GM18951 (cell line): ENCODE measurements around the gene NPHS1.
"Not testable (repeated sequence)": the region's sequence is repeated elsewhere in the genome, so short reads cannot be mapped to it uniquely, and the experiment has no call there.

ENCODE experiments used
- POLR2A ChIP-seq: IDR thresholded peaks from 4 replicates; pipeline ENCODE4 v1.6.1; 2011; ENCODE audit warnings: mild to moderate bottlenecking; ENCODE audit not compliant: insufficient read length, insufficient read depth; ENCODE audit errors: extremely low read depth
- in situ Hi-C: fragments of 300-500 bp; cut with MboI; formaldehyde crosslinking; loops from one replicate; pipeline ENCODE4 v1.12.0; 2022; ENCODE audit warnings: low sequenced_read_pairs, mixed read lengths, inconsistent platforms; ENCODE audit not compliant: unreplicated experiment

The NPHS1 gene

DNA sequence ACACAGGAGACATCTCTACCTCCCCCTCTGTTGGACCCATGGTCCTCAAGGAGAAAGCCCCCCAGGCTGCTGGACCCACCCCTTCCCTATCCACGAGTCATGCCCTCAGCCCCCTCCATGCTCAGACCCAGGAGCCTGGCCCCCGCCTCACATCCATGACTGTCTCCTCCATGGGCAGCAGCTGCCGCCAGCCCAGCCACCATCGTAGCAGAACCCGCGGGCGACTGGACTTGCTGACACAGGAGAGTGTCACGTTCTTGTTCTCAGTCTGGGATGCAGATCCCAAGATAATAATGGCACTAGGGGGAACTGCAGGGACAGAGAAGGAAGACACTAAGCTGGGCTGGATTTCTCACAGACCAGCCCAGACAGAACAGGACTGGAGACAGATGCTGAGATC is 3.8 kb downstream of the NPHS1 start:
- in situ Hi-C loops, result no loop called here
- TF ChIP-seq POLR2A, result no peak

DNA sequence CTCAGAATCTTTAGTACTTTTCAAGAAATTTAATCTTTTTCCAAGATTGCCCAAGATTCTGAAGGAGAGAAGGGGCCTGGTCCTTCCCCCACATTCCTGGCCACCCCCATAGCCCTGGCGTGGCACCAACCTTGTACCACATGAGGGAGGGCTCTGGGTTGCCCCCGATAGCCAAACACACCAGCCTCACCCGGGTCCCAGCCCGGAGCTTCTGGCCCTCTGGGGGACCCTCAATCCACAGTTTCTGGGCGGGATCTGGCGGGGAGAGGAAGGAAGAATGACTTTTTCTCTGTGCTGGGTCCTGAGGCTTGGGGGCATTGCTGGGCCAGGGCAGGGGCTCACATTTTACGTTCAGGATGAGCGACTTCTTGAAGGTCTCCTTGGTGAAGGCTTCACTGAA is 4.4 kb downstream of the NPHS1 start:
- in situ Hi-C loops, result no loop called here
- no peak for TF ChIP-seq POLR2A

DNA sequence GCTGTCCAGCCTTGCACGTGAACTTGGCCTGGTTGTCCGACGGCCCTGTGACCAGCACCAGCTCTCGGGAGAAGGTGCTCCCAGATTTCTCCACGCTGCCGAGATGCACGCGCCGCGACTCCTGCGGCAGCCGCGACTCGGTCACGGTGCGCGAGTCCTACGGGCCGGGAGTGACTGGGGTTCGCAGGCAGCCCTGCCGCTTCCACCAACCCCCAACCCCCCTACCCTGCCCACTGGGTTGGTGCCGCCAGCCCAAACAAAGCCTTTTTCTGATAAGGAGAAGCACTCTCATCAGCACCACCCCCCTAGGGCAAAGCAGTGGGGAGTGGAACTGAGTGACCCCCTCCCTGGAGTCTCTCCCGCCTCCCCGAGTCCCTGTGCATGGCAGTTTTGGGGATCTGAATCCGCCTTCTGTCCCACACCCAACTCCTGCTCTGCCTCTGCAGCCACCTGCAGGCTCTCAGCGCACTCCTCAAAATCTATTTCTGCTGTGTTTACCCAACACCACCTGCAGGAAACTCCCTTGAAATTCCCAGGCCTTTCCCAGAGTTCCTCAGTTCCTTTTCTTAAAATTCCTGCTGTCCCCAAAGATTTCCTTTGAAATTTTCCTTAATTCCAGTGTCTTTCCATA is 6.2 kb downstream of the NPHS1 start:
- TF ChIP-seq POLR2A, result no peak
- in situ Hi-C loops, result no loop called here

DNA sequence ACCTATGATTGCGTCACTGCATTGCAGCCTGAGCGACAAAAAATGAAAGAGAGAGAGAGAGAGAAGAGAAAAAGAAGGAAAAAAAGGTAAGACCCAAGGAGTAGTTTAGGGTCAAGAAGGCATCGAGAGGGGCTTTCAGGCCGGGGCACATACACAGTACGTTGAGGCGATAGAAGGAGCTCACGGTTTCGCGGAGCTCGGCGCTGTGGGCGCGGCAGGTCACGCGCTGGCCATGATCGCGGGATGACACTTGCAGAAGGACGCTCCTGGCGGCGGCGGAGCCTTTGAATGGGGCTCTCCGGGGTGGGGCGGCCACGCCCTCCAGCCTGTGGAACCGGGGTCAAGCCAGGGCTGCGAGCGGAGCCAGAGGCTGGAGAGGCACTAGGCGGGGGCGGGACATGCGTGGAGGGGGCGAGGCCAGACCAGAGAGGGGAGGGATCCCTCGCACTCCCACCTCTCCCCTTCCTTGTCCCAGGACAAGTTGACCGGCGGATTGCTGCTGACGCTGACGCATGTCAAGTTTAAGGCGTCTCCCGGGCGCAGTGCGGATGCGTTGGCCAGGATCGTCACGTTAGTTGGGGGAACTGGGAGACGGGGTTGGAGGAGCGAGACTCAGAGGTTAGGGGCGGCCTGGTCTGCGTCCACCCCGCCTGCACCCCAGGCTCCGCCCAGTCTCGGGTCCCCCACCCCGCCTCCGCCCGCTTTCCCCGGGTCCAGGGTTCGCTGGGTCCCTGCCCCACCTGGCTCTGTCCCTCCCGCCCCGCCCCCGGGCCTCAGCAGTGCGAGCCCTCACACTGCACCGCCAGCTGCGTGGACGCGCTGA is 6.9 kb downstream of the NPHS1 start:
- TF ChIP-seq POLR2A, result no peak
- in situ Hi-C loops, result no loop called here

DNA sequence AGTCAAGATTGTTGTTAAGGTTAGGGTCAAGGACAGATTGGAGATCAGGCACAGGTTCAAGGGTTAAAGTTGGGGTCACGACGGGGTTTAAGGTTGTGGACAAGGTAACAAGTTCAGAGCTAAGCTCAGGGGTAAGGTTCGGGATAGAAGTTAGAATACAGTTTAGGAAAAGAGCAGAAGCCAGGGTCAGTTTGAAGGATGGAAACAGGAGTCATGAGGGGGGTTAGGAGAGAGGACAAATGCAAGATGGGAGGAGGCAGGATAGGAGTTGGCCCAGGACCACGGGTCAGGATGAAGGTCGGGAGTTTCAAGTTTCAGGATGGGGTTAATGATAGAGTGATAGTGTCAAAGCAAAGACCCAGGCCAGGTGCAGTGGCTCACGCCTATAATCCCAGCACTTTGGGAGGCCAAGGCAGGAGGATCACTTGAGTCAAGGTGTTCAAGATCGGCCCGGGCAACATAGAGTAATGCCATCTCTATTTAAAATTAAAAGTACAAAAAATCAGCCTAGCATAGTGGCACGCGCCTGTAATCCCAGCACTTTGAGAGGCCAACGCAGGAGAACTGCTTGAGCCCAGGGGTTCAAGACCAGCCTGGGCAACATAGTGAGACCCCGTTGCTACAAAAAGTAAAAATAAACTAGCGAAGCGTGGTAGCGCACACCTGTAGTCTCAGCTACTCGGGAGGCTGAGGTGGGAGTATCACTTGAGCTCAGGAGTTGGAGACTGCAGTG is 7.7 kb downstream of the NPHS1 start:
- in situ Hi-C loops, result no loop called here
- no peak for TF ChIP-seq POLR2A

DNA sequence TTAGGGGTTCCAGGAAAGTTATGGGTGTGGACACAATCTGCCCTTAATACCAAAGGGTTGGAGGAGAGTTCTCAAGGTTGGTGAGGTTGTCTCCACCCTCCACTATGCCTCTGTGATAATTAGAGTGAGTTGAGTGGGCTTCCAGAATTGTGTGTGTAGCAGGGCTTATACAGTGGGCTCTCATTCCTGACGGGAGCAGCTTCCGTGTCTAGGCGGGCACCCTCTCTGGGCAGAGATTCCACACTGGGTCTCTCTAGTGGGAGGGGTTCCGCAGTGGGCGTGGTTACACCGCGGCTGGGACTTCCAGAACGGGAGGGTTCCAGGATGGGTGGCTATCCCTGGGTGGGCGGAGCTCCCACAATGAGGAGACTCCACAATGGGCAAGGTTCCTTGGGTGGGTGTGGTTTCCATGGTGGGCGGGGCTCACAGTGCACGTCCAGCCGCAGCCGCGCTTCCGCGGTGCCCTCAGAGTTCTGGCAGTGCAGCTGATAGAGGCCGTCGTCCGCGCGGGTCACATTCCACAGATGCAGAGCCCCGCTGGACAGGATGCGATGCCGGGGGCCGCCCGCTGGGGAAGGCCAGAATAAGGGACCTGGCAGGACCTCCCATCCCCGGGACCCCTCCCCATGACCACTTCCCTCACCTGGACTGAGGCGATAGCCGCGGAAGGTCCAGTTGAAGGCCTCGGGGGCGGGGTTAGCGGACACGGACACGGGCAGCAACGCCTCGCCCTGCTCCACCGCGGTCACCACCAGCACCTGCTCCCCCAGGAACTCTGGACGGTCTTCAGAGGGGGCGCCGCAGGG is 8.4 kb downstream of the NPHS1 start:
- TF ChIP-seq POLR2A, result no peak
- in situ Hi-C loops, result no loop called here

DNA sequence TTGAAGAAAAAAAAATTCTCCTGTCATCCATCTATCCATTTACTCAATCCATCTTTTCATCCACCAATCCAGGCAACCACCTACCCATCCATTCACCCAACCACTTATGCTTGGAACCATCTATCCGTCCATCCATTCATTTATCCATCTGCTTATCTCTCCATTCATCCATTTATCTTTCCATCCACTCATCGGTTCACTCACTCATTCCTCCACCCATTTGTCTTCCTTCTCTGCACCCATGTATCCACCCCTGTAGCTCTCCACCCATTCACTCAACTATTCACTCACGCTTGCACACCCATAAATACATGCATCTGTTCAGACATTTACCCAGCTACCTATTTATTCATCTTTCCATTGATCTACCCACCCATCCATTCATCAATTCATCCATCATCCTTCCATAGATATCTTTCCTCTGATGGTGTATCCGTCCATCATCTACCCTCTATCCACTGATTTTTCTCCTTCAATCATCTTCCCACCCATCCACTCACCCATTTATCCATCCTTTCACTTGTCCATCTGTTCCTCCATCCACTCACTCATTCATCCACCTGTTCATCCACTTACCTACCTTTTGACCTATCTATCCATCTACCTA is 9.5 kb downstream of the NPHS1 start:
- in situ Hi-C loops, result no loop called here

DNA sequence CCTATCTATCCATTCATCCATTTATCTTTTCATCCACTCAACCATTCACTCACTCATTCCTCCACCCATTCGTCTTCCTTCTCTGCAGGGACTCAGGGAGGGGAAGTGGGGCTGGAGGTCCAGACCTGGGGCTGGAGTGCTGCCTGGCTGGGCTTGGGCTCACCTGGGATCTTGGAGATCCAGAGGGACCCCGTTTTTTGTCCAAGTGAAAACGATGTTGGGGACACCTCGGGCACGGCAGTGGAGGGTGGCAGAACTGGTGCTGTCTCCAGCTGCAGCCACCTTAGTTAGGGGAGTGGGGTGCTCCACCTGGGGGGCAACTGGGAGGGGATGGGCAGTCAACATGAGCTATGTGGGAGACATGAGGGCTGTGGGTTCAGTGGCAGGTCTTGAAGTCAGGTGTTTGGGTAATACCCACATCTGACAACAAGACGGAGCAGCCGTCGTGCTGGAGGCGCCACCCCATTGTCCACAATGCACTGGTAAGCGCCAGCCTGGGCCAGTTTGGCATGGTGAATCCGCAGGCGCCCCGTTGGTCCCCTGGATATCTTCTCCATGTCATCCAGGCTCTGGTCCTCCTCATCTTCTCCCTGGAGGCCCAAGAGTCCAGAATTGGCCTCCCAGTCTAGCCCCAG is 10.2 kb downstream of the NPHS1 start:
- no peak for TF ChIP-seq POLR2A
- in situ Hi-C loops, result no loop called here

More for the DNA sequence above, 9.5 kb downstream of the NPHS1 start:
- no peak for TF ChIP-seq POLR2A

DNA sequence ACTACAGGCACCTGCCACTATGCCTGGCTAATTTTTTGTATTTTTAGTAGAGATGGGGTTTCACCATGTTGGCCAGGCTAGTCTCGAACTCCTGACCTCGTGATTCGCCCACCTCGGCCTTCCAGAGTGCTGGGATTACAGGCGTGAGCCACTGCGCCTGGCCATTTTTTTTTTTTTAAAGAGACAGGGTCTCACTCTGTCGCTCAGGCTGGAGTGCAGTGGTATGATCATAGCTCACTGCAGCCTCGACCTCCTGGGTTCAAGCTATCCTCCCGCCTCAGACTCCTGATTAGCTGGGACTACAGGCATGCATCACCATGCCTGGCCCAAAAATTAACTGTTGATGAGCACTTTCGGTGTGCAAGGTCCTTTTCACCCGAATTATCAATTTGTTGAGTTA is 16.2 kb downstream of the NPHS1 start:
- in situ Hi-C loops, result not testable (repeated sequence)

DNA sequence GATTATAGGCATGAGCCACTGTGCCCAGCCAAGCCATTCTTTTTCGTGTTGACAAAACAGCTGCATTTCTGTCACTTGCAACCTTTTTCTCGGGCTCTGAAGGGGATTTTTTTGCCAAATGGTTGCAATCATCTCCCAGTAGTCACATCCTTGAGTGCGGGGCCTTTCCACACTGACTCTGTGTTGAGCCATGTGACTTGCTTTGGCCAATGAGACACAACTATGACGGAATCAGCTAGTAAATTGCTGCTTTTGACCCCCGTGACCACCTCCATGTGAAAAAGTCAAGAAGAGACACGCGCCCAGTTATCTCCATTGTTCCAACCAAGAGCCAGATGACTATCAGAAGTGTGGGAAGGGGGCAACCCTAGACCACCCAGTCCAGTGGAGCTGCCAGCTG is 18.3 kb downstream of the NPHS1 start:
- no peak for TF ChIP-seq POLR2A
- in situ Hi-C loops, result no loop called here

DNA sequence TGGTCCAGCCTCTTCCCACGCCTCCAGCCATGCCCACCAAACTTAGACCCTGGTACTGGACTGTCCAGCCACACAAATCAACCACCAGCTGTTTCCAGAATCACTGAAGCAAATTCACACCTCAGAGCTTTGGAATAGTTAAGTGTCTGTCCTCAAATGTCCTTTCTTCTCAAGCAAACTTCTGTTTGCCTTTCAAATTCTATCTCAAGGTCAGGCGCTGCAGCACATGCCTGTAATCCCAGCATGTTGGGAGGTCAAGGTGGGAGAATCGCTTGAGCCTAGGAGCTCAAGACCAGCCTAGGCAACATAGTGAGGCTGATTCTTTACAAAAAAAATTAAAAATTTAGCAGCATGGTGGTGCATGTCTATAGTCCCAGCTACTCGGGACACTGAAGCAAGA is 20.2 kb downstream of the NPHS1 start:
- no peak for TF ChIP-seq POLR2A
- in situ Hi-C loops, result no loop called here

DNA sequence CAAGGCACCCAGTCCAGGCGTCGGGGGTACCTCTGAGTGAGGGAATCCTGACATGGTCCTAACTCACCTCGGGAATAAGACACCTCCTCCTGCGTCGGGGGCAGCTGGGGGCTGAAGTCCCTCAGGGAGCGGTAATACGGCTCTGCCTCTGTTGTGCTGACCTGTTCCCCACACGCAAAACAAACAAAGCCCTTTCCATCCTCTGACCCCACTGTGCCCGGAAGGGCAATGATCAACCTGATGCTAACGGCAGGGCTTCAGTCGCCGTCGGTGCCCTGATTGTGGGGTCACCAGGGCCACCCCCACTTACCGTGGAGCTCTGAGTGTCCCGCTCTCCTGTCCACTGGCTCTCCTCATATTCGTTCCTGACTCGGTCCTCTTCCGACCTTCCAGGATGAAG is 21.3 kb downstream of the NPHS1 start:
- no peak for TF ChIP-seq POLR2A
- in situ Hi-C loops, result no loop called here
